ENCODE results near the gene PPFIA4.
A peak's percentile ranks its signal among the peaks of the same experiment; 100 is the strongest.
"Not testable (repeated sequence)": the region's sequence is repeated elsewhere in the genome, so short reads cannot be mapped to it uniquely, and the experiment has no call there.

PPFIA4 gene

GRCh38 chr1:203026031-203026665 lies at the start of gene PPFIA4:
PPFIA4 (plus strand) TSS chr1:203026491; CDS start chr1:203039009, 12,518 bp downstream.
- TF ChIP-seq CTCF (IDR thresholded peaks at IDR 0.05; ENCODE audit: low read depth, low read length), result no peak
- peak; percentile 61 for DNase-seq (ENCODE audit: extremely low read depth, low read depth)

- TF ChIP-seq CTCF (IDR thresholded peaks at IDR 0.05; ENCODE audit: low read depth, low read length), result no peak
- no peak for DNase-seq (ENCODE audit: extremely low read depth, low read depth)
Measured at GRCh38 chr1:202976633-202977032, 49.7 kb upstream of the PPFIA4 start.

- TF ChIP-seq CTCF (IDR thresholded peaks at IDR 0.05; ENCODE audit: low read depth, low read length), result no peak
Measured at GRCh38 chr1:202979459-202979858, 46.8 kb upstream of the PPFIA4 start.

GRCh38 chr1:202981939-202982338 lies 44.4 kb upstream of the PPFIA4 start:
- TF ChIP-seq CTCF (IDR thresholded peaks at IDR 0.05; ENCODE audit: low read depth, low read length), result no peak
- no peak for DNase-seq (ENCODE audit: extremely low read depth, low read depth)

More at GRCh38 chr1:202979459-202979858, 46.8 kb upstream of the PPFIA4 start:
- DNase-seq (ENCODE audit: extremely low read depth, low read depth), result no peak

- TF ChIP-seq CTCF (IDR thresholded peaks at IDR 0.05; ENCODE audit: low read depth, low read length), result no peak
- no peak for DNase-seq (ENCODE audit: extremely low read depth, low read depth)
Measured at GRCh38 chr1:202982715-202983430, 43.4 kb upstream of the PPFIA4 start.

GRCh38 chr1:202986120-202986519 lies 40.2 kb upstream of the PPFIA4 start:
- DNase-seq (ENCODE audit: extremely low read depth, low read depth), result not testable (repeated sequence)

GRCh38 chr1:202987255-202987654 lies 39.0 kb upstream of the PPFIA4 start:
- no peak for DNase-seq (ENCODE audit: extremely low read depth, low read depth)
- no peak for TF ChIP-seq CTCF (IDR thresholded peaks at IDR 0.05; ENCODE audit: low read depth, low read length)

Measured in AG09319 (cell line).